ENCODE data around the gene RABGAP1L. TPM values are rescaled to one million over a fixed set of nuclear protein-coding genes. Genes with fewer than 3 reads are reported as not detected.

The RABGAP1L gene
- polyA plus RNA-seq, 3 donors = 35.2 to 75.3 (median 63.3) TPM

- H3K4me2 ChIP-seq (replicated peaks; ENCODE audit: extremely low read depth, low read length, poor library complexity, severe bottlenecking) = no peak overlapping the region
- peaks cover 17 to 80% of the 10 kb centered on the region in 2 donors for H3K36me3 ChIP-seq (replicated peaks in 1 of 2; ENCODE audit: control insufficient read depth in 1 of 2, insufficient read depth in 2 of 2, low read length in 2 of 2)
- Mint-ChIP-seq H3K27me3 (ENCODE audit: low read depth in 3 of 3) (no peaks in the 10 kb centered on the region), H3K4me3 (no peak overlapping the region), H3K9me3 (no peaks in the 10 kb centered on the region), H3K4me1 (peaks cover 8% of the 10 kb centered on the region), H3K36me3 (peaks cover 44 to 67% of the 10 kb centered on the region in 2 donors), H3K27ac (peak overlapping the region in 2 of 7 donors; percentile 3 to 52)
- no peak overlapping the region for H2AFZ ChIP-seq (ENCODE audit: insufficient read depth, low read depth, low read length, poor library complexity, severe bottlenecking)
- no peak for DNase-seq
- H3K27ac ChIP-seq (ENCODE audit: low read depth in 1 of 2, low read length in 2 of 2) = peak overlapping the region in 1 of 2 donors; percentile 83
- no peaks in the 10 kb centered on the region for H4K20me1 ChIP-seq (ENCODE audit: insufficient read depth, low read length)
- H3K4me3 ChIP-seq (replicated peaks in 1 of 3; ENCODE audit: low read depth in 2 of 3, low read length in 3 of 3) = no peak overlapping the region
- H3K9me3 ChIP-seq (replicated peaks in 1 of 2; ENCODE audit: control insufficient read depth in 1 of 2, insufficient read depth in 1 of 2, low read length in 2 of 2) = no peaks in the 10 kb centered on the region
- peaks cover 3 to 13% of the 10 kb centered on the region in 2 donors for H3K4me1 ChIP-seq (ENCODE audit: control insufficient read depth in 1 of 2, insufficient read depth in 2 of 2, low read length in 2 of 2)
- no peaks in the 10 kb centered on the region for H3K27me3 ChIP-seq (ENCODE audit: control insufficient read depth in 2 of 2, insufficient read depth in 2 of 2, low read length in 2 of 2)
- no peaks in the 10 kb centered on the region for H3K79me2 ChIP-seq (ENCODE audit: insufficient read depth, low read length)
- WGBS (ENCODE audit: insufficient coverage) = 100% methylated on average over 1 of the region's 3 CpGs
- intact Hi-C loops (cut with micrococcal nuclease) = no loop called here
- no peak overlapping the region for H3K9ac ChIP-seq (ENCODE audit: insufficient read depth, low read length, poor library complexity, severe bottlenecking)
- TF ChIP-seq CTCF (IDR thresholded peaks at IDR 0.05) = no peak
Measured at GRCh38 chr1:174988986-174989385, 829.7 kb downstream of the RABGAP1L start.

- H3K9me3 Mint-ChIP-seq = no peaks in the 10 kb centered on the region
- intact Hi-C loops (cut with micrococcal nuclease) = loop anchor here in 1 of 2 donors (10.0 kb wide), 1 partner anchor 965 kb away; the partner anchor contains the start of gene RC3H1
- H3K9me3 ChIP-seq (replicated peaks in 1 of 2; ENCODE audit: control insufficient read depth in 1 of 2, insufficient read depth in 1 of 2, low read length in 2 of 2) = no peaks in the 10 kb centered on the region
- H3K36me3 ChIP-seq (replicated peaks in 1 of 2; ENCODE audit: control insufficient read depth in 1 of 2, insufficient read depth in 2 of 2, low read length in 2 of 2) = peaks cover 10 to 78% of the 10 kb centered on the region in 2 donors
- no peak overlapping the region for H3K4me3 Mint-ChIP-seq
- no peaks in the 10 kb centered on the region for H4K20me1 ChIP-seq (ENCODE audit: insufficient read depth, low read length)
- H3K4me2 ChIP-seq (replicated peaks; ENCODE audit: extremely low read depth, low read length, poor library complexity, severe bottlenecking) = peak overlapping the region; percentile 69
- peaks cover 8% of the 10 kb centered on the region for H3K4me1 Mint-ChIP-seq
- peak overlapping the region in 1 of 3 experiments; percentile 72 for H3K4me3 ChIP-seq (replicated peaks in 1 of 3; ENCODE audit: low read depth in 2 of 3, low read length in 3 of 3)
- DNase-seq = no peak
- H3K4me1 ChIP-seq (ENCODE audit: control insufficient read depth in 1 of 2, insufficient read depth in 2 of 2, low read length in 2 of 2) = peaks cover 3 to 13% of the 10 kb centered on the region in 2 donors
- no peaks in the 10 kb centered on the region for H3K27me3 ChIP-seq (ENCODE audit: control insufficient read depth in 2 of 2, insufficient read depth in 2 of 2, low read length in 2 of 2)
- H2AFZ ChIP-seq (ENCODE audit: insufficient read depth, low read depth, low read length, poor library complexity, severe bottlenecking) = no peak overlapping the region
- peak overlapping the region; percentile 60 for H3K9ac ChIP-seq (ENCODE audit: insufficient read depth, low read length, poor library complexity, severe bottlenecking)
- peak overlapping the region in 1 of 2 donors; percentile 83 for H3K27ac ChIP-seq (ENCODE audit: low read depth in 1 of 2, low read length in 2 of 2)
- no peaks in the 10 kb centered on the region for H3K79me2 ChIP-seq (ENCODE audit: insufficient read depth, low read length)
- no peak for TF ChIP-seq CTCF (IDR thresholded peaks at IDR 0.05)
- no peaks in the 10 kb centered on the region for H3K27me3 Mint-ChIP-seq (ENCODE audit: low read depth in 3 of 3)
- WGBS (ENCODE audit: insufficient coverage) = 90% methylated on average over 2 of the region's 5 CpGs
- peaks cover 46 to 63% of the 10 kb centered on the region in 2 donors for H3K36me3 Mint-ChIP-seq
- peak overlapping the region in 6 of 7 donors; percentile 45 to 83 (median 68) for H3K27ac Mint-ChIP-seq
Measured at GRCh38 chr1:174989536-174990220, 830.4 kb downstream of the RABGAP1L start.

Measured in CD14-positive monocyte (primary cell).